ENCODE data around the gene ANO7.

Gene ANO7

DNA sequence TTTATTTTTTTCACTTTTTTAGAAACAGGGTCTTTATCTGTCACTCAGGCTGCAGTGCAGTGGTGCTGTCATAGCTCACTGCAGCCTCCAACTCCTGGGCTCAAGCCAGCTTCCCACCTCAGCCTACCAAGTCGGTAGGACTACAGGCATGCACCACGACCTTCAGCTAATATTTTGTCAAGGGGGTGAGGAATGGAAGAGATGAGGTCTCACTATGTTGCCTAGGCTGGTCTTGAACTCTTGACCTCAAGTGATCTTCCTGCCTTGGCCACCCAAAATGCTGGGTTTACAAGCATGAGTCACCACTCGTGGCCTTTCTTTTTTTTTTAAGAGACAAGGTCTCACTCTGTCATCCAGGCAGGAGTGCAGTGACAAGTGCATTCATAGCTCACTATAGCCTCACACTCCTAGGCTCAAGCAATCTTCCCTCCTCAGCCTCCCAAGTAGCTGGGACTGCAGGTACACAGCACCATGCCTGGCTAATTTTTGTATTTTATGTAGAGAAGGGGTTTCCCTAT, 24.8 kb upstream of the ANO7 start:
- TF ChIP-seq, protein P1, sequence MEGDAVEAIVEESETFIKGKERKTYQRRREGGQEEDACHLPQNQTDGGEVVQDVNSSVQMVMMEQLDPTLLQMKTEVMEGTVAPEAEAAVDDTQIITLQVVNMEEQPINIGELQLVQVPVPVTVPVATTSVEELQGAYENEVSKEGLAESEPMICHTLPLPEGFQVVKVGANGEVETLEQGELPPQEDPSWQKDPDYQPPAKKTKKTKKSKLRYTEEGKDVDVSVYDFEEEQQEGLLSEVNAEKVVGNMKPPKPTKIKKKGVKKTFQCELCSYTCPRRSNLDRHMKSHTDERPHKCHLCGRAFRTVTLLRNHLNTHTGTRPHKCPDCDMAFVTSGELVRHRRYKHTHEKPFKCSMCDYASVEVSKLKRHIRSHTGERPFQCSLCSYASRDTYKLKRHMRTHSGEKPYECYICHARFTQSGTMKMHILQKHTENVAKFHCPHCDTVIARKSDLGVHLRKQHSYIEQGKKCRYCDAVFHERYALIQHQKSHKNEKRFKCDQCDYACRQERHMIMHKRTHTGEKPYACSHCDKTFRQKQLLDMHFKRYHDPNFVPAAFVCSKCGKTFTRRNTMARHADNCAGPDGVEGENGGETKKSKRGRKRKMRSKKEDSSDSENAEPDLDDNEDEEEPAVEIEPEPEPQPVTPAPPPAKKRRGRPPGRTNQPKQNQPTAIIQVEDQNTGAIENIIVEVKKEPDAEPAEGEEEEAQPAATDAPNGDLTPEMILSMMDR (IDR thresholded peaks at IDR 0.05; ENCODE audit: control insufficient read depth, insufficient read depth, low read depth, low read length, missing control alignments) = no peak
- DNase-seq (ENCODE audit: low read depth) = no peak

DNA sequence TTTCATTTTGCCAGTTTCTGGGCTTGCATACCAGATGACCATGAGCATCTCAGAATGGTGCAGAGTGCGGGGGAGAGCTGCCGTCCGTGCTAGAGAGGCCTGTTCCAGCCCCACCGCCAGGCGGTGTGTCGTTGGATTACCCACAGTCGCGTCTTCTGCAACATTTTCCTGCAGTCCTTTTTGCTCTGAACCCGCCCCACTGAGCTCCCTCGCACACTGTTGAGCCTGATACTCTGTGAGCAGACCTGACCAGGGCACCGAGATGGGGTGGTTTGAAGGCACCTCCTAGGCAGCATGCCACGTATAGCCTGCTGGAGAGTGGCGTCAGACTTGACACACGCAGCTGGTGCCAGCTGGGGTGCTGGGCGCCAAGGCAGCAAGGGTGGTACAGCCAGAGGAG, 20.1 kb upstream of the ANO7 start:
- H3K4me3 ChIP-seq (ENCODE audit: control insufficient read depth, low read depth, low read length) = no peak overlapping the region
- TF ChIP-seq, protein P1 (IDR thresholded peaks at IDR 0.05; ENCODE audit: control insufficient read depth, insufficient read depth, low read depth, low read length, missing control alignments) = no peak
- DNase-seq (ENCODE audit: low read depth) = no peak

More for the DNA sequence above, 24.8 kb upstream of the ANO7 start:
- no peak overlapping the region for H3K4me3 ChIP-seq (ENCODE audit: control insufficient read depth, low read depth, low read length)

DNA sequence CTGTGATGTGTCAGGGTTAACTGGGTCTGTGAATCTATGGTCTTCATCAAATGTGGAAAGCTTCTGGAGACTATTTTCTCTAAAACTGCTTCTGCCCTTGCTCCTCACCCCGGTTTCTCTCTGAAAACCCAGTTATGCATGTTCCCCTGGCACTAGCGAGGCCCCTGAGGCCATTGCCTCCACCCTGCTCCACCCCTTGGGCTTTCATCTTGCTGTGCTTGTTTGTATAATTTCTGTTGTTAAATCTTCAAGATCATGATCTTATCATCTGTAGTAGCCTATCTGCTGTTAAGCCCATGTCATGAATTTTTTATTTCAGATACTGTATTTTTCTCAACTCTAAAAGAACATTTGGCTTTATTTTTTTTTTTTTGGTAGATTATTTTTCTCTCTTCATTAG, 14.9 kb upstream of the ANO7 start:
- TF ChIP-seq, protein P1 (IDR thresholded peaks at IDR 0.05; ENCODE audit: control insufficient read depth, insufficient read depth, low read depth, low read length, missing control alignments) = no peak
- DNase-seq (ENCODE audit: low read depth) = no peak
- H3K4me3 ChIP-seq (ENCODE audit: control insufficient read depth, low read depth, low read length) = no peak overlapping the region

DNA sequence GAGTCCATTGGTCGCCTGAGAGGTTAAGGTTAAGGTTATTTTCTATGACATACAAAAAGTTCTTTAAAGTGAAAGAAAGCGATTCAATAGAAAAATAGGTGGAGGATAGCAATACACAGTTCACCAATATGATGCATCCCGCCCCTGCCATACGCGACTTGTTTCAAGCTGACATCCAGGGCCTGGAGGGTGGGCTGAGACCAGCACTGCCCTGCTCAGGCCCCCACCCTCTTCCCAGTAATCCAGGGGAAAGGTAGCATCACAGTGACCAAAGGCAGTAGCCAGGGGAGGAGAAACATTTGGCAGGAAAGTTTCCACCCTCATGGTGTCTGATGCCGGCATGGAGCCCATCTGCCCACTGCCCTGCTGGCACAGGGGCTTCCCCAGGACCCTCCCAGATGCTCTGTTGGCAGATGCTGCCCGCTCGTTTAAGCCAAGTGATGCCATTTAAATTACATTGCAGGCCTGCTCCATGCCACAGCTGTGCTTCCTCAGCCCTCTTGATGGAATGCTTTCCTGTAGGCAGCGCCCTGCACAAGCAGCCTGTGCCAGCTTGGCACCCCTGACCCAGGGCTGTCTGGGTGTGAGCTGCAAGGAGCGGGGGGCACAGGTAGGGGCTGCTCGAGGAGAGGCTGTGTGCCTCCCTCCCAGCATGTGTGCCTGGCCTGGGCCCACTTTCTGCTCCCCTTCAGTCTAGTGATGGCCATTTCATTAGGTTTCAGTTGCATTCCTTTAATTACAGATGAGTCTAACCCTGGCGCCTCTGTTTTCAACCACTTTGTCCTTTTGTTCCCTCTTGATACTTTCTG, 10.7 kb upstream of the ANO7 start:
- H3K4me3 ChIP-seq (ENCODE audit: control insufficient read depth, low read depth, low read length) = no peak overlapping the region
- TF ChIP-seq, protein P1 (IDR thresholded peaks at IDR 0.05; ENCODE audit: control insufficient read depth, insufficient read depth, low read depth, low read length, missing control alignments) = no peak
- no peak for DNase-seq (ENCODE audit: low read depth)

DNA sequence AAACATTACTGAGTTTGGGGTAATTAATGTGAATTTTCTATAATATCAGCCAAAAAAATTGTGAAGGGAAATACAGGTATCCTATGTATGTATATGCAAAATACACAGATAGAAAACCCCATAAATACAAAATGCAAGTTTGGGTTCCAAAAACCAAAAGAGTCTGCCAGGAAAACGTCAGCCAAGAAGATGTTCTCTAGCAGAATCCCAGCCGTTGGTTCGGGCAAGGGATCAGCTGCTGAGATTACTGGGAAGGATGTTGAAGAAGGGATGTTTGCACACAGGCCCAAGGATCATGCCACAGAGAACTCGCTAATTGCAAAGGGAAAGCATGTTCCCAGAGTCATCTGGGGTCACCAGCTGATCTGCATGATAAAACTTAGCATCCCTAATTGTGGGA, 9.5 kb upstream of the ANO7 start:
- H3K4me3 ChIP-seq (ENCODE audit: control insufficient read depth, low read depth, low read length) = no peak overlapping the region
- TF ChIP-seq, protein P1 (IDR thresholded peaks at IDR 0.05; ENCODE audit: control insufficient read depth, insufficient read depth, low read depth, low read length, missing control alignments) = no peak
- DNase-seq (ENCODE audit: low read depth) = no peak

DNA sequence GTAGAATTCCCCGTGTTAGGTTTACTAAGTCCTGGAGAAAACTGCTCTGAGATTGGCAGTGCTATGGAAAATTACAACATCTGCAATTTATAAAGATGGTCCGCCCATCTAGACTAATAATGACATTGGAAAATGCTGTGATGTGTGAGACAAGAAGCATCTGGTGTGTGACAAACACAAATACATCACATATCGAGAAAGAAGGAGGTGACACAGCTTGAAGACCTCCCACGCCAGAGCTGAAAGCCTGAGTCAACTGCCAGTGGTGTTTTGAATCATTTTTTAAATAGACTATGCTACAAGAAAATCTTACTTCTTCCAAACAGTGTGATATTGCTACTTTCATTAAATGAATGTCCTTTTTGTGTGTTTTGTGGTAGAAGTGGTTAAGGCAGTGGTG, 8.6 kb upstream of the ANO7 start:
- DNase-seq (ENCODE audit: low read depth) = no peak
- TF ChIP-seq, protein P1 (IDR thresholded peaks at IDR 0.05; ENCODE audit: control insufficient read depth, insufficient read depth, low read depth, low read length, missing control alignments) = no peak
- H3K4me3 ChIP-seq (ENCODE audit: control insufficient read depth, low read depth, low read length) = no peak overlapping the region
